GM18498 (cell line): ENCODE data around the gene GNB1L.
"Not testable (repeated sequence)": the region's sequence is repeated elsewhere in the genome, so short reads cannot be mapped to it uniquely, and the experiment has no call there.

Experiments
- ATAC-seq: cut with Tn5 transposase; IDR thresholded peaks from one replicate; pipeline ENCODE4 v1.9.1; 2021; ENCODE audit warnings: mild to moderate bottlenecking, moderate library complexity; ENCODE audit not compliant: unreplicated experiment

GNB1L gene

DNA sequence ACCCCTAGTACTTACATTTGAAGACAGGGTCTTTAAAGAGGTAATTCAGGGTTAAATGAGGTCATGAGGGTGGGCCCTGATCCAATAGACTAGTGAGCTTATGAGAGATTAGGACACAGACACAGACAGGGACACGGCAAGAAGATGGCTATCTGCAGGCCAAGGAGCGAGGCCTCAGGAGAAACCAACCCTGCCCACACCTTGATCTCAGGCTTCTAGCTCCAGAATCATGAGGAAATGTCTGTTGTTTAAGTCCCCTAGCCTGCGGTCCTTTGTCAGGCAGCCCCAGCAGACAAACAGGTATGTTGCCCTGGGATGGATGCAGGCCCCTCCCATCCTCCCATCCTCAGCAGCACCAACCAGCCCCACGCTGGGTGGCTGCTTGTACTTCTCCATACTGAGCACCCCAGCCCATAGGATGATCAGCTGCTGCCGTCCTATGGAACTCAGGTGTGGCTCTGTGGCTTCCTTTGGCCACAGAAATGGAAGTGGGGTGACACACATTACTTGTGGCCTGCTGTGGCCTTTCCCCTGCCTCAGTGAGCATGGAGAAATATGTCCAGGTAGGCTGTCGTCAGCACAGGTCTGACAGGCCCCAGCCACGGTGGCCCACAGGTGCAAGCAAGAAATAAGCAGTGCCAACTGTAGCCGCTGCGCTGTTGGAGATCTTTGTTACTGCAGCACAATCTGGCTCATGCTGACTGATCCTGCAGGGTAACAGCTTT is 7.9 kb downstream of the GNB1L start:
- no peak for ATAC-seq

DNA sequence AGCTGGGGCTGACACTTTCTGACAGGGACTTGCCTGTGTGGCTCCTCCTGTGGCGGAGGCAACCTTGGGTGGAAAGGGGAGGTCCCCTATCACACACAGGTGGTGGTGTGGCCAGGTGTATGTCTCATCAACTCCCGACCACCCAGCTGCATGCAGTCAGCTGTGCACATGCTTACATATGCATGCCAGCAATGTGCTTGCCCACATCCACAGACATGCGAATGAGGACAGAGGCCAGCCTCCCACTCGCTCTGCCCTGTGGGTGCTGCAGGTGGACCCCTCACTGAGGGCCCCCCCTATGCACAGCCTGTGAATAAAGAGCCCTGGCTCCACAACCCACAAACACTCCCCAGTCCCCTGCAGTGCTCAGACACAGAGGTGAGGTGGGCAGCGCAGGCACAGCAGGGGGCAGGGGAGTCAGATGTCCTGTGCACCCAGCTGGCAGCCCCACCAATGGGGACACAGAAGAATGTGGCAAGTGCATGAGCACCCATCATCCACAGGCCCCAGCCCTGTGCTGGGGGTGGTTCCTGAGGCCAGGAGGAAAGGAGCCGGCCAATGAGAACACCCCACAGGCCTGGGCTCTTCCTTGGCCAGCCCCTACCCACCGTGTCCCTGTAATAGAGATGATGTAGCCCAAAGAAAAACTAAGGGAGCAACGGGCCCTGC is 9.5 kb downstream of the GNB1L start:
- no peak for ATAC-seq

GRCh38 chr22:19844377-19845053 is 10.2 kb downstream of the GNB1L start:
- ATAC-seq: no peak

GRCh38 chr22:19843857-19844376 is 10.8 kb downstream of the GNB1L start:
- no peak for ATAC-seq

DNA sequence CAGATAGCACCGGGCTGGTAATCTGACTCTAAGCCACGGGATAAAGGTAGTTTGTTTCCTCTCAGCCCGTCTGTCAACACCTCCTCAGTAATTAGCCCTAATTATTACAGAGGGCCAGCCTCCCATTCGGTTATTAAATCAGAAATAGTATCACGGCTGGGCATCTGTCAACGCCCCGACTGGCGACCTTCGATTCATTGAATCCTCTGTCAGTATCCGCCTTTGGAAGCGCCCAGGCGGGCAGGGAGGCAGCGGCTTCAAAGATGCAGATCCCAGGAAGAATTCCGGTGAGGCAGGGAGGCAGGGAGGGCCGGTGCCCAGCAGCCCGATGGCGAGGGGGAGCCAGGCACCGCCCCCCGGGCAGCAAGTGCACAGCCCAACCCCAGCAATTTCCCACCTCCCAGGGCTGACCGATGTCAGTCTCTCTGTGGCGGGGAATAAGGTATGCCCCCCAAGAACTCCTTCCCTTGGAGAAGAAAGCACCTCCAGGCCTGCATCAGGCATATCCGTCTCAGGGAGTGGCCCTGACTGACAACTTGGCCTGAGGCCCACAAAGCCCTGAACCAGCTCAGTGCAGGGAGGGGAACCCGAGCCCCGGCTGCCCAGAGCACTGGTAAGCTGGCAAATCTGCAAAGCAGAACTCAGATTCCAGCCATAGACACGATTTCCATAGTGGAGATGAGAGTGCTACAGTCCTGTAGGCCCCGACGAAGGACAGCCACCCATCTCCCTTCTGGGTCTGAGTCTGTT is 11.4 kb downstream of the GNB1L start:
- no peak for ATAC-seq

GRCh38 chr22:19842393-19843106 is 12.1 kb downstream of the GNB1L start:
- ATAC-seq: no peak

GRCh38 chr22:19841641-19842392 is 12.9 kb downstream of the GNB1L start:
- no peak for ATAC-seq

- ATAC-seq: no peak
Observed at GRCh38 chr22:19840955-19841640, 13.6 kb downstream of the GNB1L start.

DNA sequence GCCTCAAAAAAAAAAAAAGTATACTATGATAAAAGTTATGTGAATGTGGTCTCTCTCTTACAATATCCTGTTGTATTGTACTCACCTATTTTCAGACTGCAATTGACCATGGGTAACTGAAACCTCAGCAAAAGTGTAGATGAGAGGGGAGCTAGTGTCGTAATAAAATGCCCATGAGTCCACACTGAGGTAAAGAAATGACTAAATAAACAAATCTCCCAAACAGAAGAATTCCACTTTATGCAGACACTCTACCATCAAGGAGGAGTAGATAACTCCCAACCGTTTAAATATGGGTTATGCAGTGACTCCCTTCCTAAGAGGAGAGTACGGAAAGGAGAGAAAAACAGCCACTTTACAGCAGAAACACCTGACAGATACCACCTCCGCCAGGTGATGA is 14.6 kb downstream of the GNB1L start:
- no peak for ATAC-seq

DNA sequence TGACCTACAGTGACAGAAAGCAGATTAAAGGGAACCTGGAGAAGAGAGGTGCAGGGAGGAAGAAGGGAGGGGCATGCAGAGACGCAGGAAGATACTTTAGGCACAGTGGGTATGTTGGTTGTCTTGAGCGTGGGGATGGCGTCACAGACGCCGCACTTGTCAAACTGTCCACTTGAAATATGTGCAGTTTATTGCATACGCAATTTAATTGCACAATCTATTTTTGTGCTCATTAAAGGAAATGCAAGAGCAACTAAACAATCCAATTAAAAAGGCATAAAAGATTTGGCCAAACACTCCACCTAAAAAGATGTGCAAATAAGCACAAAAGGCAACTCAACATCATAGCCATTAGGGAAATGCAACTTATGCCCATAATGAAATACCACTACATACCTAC is 16.8 kb downstream of the GNB1L start:
- ATAC-seq: no peak

DNA sequence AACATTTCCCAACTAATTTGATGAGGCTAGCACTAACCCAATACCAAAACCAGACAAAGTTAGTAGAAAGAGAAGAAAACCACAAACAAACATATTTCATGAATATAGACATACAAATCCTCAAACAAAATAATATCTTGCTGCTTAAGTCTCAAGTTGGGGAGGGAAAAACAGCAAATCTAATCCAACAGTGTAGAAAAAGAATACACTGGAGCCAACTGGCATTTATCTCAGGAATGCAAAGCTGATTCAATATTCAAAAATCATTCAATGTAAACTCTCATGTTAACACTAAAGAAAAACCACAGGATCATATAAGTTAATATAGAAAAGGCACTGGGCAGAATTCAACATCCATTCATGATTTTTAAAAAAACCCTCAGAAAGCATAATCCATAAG is 18.2 kb downstream of the GNB1L start:
- ATAC-seq: no peak

GRCh38 chr22:19834599-19834998 is 20.1 kb downstream of the GNB1L start:
- ATAC-seq: no peak

GRCh38 chr22:19833327-19833726 is 21.3 kb downstream of the GNB1L start:
- ATAC-seq: not testable (repeated sequence)

DNA sequence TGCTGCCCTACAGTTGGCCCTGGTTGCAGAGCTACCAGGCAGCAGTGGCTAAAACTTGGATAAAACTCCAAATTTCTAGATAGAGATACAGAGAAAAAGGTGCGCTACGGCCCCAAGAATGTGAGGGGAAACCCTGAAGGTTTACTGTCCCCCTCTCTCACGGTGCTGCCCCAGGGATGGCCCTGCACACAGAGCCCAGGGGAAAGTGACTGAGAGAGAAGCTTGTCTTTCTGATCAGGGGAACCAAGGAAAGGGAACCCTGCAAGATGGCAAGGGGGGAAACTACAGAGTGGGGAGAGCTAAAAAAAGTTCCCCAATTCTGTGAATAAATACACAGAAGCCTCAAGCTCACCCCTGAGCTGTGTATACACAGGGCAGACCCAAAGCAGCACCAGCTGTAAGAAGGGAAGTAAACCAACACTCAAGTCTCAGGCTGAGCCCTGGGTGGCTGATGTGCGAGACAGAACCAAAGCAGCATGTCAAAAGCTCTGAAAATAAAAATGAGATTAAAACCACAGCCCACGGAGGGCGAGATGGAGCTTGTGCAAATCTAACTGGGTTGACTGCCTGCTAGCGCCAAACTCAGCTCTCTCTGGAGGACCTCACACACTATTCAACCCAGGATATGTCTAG is 22.1 kb downstream of the GNB1L start:
- ATAC-seq: no peak

- not testable (repeated sequence) for ATAC-seq
Observed at GRCh38 chr22:19831979-19832378, 22.7 kb downstream of the GNB1L start.

GRCh38 chr22:19831016-19831415 is 23.7 kb downstream of the GNB1L start:
- ATAC-seq: no peak

DNA sequence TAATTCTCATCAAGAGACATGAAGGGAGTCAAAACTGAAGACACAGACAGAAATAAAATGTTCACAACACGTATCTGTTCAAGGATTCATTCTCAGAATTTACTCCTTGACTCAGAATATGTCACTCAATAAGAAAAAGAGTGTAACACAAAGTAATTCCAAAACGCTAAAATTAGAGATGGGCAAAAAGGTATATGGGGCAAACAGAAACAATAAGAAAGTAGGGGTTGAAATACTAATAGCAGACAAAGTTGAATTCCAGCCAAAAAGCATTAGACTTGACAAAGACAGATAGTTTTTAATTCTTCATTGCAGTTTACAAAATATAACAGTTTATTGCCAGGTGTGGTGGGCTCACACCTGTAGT is 26.7 kb downstream of the GNB1L start:
- no peak for ATAC-seq

DNA sequence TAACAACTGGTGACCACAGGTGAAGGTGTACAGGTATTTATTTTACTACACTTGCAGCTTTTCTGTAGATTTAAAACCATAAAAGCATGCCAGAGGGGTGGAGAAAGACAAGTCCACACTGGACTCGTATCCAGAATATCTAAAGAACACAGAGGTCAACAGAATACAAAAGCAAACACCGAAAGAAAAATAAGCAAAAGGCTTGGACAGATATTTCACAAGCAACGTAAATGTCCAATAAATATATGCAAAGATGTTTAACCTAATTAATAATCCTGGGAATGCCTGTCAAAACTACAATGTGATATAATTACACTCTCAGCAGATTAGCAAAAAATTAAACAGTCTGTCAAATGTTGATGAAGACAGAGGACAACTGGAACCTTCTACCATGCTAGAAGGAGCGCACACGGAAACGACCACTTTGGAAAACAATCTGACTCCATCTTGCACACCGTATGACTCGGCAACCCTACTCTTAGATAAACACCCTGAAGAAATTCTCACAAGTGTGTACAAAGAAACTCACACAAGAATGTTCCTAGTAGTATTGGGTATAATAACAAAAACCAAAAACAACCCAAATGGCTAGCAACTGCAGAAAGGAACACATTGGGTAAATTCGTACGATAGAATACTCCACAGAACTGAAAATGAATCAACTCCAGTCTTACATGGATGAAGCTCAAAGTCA is 27.2 kb downstream of the GNB1L start:
- no peak for ATAC-seq
